ENCODE results near the gene SLC41A3.

Gene SLC41A3

DNA sequence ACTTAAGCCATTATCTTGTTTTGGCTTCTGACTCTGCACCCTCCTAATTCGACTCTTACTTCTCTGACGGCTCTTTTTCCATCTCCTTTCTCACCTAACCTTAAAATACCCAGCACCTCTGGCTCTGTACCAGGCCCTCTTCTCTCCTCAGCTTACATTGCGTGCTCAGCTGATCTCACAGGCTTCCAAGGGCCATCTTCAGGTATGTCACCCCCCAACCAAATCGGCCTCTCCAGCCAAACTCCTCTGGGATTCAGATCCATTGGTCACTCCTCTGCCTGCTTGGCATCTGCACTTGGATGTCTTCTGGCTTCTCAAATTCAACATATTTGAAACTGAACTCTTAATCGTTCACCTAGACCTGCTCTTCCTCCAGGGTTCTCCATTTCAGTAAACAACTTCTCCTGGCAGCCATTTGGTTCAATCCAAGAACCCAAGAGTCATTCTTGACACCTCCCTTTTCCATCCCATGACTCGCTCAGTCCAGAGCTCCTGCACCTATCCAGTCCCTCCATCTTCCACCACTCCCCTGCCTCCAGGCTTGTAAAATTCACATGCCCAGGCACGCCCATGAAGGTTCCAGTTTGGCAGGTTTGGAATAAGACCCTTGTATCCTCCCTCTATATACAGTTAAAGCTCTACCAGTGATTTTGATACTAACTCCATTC lies 35.2 kb upstream of the SLC41A3 start:
- DNase-seq: peak; percentile 10

DNA sequence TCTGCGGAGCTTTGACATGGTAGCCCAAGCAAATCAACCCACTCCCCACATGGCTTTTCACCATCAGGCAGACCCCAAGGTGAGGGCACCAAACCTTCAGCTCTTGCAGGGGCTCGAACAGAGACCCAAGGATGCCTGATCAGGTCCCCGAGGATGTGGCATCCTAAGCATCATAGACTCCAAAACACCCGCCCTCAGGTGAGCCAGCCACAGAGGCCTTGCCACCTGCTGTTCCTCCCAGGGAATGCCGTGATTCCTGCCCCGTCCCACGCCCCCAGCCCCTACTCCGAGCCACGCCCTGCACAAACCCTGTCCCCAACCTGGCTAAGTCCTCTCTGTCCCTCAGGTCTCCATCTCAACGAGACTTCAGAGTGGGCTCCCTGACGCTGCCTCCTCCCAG lies 34.7 kb upstream of the SLC41A3 start:
- no peak for DNase-seq

DNA sequence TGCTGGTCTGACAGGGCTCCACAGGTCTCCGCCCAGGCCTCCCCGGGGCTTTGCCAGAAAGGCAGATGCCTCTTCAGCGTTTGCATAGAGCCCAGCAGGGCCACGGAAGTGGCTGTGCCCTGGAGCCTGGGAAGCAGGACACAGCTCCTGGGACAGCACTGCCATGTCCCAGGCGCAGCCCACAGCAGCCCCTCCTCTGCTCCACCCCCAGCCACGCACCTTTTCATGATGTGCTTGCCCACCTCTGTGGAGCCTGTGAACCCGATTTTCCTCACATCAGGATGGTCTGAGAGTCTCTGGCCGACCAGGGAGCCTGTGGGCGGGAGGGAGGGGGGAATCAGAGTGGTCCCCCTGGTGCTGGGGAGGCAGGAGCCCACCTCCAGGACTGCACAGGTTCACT lies 33.9 kb upstream of the SLC41A3 start:
- peak; percentile 25 for DNase-seq

DNA sequence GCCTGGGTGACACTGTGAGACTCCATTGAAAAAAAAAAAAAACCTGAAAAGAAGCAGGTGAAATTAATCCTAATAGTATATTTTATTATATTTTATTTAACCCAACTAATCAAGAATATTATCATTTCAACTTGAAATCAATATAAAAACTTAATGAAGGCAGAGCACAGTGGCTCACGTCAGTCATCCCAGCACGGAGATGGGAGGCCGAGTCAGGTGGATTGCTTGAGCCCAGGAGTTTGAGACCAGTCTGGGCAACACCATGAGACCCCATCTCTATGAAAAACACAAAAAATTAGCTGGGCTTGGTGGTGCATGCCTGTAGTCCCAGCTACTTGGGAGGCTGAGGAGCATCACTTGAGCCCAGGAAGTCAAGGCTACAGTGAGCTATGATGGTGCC lies 33.3 kb upstream of the SLC41A3 start:
- DNase-seq: no peak

DNA sequence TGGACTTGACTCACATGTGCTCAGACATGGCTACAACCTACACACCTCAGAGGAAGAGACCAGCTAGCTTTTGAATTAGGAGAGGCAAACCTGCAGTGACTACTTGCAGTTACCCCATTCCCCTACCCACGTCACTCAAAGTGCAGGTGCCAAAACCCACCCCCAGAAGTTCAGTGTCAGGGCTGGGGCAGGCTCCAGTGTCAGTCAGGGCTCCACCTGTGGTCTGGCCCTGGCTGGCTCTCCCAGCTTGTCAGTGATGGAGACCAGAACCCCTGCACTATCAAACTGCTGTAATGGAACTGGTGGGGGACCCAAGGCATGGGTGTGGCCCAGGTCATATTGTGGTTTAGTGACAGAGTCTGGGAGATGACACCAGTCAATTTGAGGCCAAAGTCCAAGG lies 32.6 kb upstream of the SLC41A3 start:
- DNase-seq: peak; percentile 27

DNA sequence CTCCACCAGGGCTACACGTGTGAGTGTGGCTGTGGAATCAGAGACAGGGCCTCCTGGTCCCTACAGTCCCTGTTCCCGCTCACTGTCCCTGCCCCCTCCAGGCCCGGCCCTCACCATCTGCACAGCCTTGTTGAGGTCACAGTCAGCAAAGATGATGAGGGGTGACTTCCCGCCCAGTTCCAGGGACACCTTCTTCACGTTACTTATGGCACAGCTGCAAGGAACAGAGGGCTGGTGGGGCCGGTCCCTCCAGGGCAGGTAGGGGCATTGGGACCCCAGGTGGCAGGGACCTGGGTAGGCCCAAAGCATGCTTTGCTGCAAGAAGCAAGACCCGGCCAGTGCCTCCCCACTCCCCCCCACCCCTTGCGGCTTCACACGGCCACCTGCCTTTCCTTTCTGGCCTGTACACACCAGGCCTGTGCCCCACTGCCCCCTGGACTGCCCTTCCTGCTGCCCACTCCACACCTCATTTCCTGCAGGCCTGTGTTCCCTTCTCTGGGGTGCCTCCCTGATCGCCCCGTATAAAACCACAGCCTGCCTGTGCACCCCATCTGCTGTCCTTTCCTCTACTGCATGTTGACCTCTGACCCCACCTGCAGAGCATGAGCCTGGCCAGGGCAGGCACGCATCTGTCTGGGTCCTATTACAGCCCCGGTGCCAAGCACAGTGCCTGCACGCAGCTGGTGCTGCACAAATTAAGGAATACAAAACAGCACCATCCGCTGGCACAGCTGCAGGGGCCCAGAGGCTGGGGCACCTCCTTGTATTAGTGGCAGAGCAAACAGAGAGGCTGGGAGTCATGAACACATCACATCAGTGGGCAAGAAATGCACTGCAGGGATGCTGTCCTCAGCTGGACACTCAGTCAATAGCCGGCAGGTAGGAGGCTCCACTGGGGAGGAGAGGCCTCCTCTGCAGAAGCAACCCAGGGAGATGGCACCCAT lies 30.8 kb upstream of the SLC41A3 start:
- peak; percentile 21 for DNase-seq

DNA sequence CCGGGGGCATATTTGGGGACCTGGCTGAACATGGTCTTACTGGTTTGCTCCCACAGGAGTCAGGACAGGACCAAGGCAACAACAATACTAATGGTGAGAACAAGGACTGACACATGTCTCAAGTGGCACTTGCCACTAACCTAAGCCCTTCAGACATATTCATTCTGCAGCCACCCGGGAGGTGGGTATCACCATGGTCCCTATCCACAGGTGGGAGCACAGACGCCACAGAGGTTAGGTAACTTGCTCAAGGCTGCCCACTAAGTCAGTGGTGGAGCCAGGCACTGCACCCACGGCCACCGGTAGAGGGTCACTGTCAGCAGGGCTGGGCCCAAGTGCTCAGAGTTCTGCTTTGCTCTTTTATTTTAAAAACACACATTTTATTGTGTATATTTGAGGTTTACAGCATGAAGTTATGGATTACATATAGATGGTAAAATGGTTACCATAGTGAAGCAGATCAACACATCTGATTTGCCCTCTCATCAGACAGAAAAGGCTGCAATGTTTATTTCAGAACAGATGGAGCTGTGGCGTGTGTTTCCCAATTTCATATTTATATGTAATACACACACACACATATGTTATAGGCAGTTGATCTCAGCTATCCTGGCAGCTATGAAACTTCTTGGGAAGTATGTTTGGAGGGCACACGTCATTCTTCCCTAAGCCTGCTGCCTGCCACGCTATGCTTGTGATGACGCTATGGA lies 30.0 kb upstream of the SLC41A3 start:
- peak; percentile 39 for DNase-seq

DNA sequence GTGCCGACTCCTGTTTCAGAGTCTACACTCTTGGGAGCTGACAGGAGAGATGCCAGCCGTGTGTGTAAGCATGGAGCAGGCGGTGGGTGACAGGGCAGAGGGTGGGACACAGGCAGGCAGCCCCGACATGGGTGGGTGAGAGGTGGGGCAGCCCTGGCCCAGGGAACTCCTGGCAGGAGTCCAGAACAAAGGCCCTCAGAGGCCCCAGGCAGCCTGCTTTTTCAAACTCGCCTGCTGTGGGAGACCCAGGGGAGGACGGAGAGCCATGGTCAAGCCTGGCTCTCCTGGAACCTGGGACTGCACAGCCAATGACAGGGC lies 29.3 kb upstream of the SLC41A3 start:
- no peak for DNase-seq

DNA sequence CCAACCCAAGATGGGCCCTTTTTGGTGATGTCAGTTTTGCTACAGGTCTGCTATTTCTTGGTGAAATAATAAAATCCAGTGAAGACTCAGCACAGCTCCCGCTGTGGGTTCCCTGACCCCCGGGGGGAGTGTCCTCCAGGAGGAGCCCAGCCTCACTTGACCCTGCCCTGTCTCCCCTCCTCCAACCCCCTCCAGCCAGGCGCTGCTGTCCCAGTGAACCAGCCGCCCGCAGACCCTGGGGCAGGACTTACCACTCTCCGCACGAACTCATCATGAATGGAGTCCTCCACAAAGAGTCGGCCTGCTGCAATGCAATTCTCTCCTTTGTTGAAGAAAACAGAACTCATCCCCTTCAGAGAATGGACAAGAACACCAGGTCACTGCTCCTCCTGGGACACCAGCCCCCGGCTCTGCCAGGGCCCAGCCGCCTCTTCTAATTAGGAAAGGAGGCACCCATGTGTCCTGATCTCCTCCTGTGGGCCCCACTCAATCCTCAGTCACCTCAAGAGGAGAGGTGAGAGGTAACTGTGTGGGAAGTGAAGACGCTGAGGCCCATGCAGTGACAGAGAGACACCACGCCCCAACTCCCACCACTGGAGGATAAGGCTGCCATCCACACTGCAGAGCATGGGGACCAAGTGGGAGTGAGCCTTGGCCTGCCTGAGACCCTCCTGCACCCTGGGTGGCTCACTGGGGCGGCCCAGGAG lies 28.8 kb upstream of the SLC41A3 start:
- peak; percentile 34 for DNase-seq

DNA sequence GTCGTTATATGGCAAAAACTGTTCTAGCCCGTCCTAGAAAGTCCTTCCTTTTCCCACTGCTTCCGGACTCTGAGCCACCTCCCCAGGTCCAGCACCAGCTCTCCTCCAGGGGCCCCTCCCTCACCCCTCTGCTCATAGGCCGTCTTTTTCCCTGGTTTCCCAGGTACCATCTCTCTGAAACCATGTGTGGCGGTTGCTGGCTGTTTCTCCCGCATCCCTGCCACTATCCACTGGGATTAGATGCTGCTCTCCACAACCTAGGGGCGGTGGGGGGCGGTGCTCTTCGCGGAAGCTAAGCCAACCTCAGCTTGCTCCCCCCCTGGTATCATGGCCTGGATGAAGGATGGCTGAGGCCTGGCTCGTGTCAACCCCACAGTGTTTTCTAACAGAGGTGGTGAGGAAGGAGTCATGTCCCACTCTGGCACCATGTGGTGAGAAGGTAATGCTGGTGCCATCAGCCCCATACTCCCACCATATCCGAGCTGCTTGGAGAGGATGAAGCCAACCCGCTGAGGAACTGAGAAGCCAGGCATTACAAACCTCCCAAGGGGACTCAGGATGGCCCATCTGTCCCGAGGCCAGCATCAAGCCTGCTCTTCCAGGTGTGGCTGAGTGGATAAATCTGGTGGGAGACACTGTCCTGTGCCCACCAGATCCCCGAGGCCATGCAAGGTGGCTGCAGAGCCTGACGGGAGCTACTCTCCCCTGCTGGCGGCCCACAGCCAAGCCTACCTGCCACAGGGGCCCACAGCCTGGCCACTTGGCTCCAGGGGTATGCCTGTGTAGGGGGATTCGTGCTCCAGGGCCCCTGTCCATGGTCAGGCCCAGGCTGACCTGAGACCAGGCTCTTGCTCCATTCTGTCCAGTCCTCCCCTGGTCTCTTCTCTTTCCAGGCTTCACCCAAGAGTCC lies 27.9 kb upstream of the SLC41A3 start:
- DNase-seq: no peak

DNA sequence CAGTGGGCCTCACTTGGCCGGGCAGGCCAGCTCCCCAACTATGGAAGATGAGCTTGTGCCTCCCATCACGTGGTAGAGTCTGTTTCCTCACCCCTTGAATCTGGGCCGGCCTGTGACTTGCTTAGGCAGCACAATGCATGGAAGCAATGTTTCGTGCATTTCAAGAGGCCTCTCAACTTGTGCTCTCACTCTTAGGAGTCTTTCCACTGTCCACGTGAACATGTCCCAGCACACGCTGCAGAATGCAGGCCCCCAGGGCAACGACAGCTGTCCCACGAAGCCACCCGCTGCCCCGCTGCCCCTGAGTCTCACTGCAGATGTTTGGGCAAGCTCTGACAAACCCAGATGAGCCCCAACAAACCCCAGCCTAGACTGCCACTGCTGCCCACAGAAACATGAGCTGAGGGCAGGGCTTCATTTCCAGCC lies 27.2 kb upstream of the SLC41A3 start:
- DNase-seq: no peak

DNA sequence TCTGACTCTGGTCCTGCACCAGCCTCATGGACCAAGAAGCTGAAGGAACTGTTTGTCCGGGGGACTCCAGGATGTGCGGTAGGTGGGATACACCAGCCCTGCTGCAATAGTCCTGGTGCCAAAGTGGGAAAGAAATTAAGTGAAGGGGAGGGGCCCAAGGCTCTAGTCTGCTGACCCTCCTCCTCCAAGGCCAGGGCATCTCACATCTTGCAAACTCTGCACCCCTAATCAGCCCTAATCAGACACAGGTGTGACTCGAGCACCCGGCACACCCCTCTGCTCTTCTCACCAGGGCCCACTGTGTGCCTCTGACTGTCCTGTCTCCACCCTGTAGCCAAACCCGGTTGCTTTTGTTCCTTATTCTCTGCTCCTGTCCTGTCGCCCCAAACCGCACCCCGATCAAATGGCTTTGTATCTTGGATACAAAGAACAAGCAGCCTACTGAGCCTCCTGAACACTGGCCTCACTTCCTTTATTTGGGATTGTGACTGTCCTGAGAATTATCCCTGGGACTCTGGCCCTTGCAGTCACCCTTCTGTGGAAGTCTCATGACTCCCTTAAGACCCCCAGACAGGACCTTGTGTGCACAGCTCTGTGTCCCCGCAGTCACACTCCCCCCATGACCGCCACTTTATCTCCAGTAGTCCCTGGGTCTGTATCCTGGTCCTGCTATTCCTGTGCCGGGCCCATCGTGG lies 26.7 kb upstream of the SLC41A3 start:
- DNase-seq: peak; percentile 38

DNA sequence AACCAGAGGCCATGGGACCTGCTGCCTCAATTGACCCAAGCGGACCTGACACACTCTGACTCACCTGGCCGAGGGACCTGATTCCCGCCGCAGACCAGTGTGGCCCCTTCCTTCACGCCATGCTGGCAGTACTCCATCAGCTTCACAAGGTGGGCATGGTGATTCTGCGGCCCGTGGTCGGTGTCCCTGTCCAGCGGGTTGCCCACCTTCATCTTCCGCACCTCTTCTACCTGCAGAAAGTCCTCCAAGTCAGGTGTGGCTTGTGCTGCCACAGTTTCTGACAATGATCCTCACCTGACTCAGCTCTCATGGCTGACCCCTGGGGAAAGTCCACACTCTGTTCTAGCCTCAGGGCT lies 25.9 kb upstream of the SLC41A3 start:
- peak; percentile 28 for DNase-seq

DNA sequence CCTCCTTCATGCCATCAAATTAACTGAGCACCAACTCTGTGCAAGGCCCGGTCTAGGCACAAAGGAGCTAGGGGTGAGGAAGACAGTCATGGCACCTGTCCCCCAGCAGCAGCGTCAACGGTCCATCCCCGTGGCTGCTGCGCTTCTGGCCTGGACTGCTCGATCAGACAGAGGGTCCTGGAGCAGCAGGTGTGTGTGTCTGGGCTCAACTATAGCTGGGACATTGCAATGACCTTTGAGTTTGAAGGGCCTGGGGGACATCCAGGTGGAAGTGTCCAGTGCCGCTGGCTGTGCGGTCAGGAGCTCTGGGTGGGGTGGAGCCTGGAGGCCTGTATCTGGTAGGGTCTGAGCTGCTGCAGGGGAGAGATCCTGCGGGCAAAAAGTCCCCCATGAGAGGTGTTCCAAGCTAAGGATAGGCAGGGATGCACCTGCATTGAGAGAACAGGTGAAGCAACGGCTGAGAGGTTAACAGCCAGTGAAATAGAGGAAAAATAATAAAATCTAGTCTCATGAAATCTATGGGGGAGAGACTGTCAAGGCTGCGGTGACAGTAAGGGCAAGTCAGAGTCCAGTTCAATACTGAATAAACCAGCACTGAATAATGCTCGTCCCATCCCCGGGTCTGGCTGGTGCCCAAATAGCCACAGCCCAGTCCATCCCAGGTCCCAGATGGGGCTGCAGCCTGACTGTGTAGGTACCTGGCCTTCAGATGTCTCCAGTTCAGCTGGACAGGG lies 25.4 kb upstream of the SLC41A3 start:
- peak; percentile 21 for DNase-seq

DNA sequence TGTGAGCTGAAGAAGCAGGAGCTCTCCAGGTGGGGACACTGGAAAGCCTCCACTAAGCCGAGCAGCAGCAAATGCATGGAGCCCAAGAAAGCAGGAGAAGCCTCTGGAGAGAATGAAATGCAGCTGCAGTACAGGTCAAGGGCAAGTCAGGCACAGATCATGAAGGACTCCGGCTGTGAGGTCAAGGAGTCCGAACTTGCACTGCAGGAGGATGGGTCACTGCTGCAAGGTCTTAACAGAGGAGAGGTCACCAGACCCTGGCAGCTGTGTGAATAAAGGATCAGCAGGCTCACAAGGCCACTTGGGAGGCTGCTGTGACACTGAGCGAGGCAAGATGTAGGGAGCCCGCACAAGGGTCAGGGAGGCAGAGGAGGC lies 24.7 kb upstream of the SLC41A3 start:
- DNase-seq: peak; percentile 16

DNA sequence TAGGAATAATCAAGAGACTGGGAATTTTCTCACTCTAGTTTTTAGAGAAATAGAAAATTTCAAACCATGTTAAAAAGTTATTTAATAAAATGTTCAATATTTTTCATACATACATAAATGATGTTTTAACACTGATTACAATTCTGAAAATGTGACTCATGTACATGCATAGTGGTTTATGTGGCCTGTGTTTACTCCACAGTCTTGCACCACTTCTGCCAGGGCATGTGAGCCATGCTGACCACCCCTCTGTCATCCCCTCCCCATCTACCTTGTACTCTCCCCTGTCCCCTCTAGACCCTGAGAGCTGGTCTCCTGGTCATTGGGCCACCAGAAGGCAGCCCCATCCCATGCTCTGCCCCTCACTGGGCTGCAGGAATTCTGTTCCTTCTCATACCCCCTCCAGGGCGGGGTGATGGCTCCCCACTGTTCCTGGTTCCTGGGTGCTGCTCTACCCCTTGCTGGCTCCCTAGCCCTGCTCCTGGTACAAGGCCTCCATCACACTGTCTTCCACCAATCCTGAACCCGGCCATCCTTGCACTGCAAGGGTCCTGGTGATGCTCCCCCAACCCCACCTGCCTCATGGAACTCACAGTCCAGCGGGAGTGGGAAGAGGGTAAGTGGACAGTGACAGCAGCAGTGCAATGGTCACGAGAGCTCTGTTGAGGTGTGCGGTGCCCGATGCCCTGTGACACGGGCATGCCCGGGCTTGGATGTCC lies 24.2 kb upstream of the SLC41A3 start:
- peak; percentile 23 for DNase-seq

DNA sequence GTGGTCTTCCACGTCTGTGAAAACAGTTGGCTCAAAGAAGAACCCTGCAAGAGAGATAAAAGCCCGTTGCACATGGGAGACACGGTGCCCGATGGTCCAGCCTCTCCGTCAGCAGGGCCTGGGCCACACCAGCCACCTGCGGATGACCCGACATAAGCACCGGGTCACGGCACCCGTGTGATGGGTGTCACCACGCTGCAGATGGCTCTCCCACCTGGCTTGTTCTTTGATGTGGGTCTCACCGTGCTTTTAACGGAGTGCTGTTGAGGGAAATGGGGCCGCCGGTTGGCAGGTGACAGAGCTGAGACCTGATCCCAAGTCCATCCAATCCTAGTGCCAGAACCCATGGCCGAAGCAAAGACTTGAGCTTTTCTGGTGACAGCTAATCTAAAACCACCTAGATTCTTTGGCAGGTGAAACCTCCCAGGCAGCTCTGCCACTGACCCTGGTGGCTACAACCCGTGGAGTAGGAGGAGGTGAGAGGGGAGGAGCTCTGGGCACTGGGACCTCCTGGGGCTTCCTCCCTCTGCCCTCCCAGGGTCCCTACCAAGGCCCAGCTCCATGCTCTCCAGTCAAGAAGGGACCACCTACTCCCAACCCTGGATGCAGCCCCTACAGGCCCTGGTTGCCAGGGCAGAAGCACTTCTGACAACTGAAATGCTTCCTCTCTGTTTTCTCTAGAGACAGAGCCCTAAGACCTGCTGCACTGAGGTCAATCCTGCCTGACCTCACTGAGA lies 23.4 kb upstream of the SLC41A3 start:
- DNase-seq: peak; percentile 20

DNA sequence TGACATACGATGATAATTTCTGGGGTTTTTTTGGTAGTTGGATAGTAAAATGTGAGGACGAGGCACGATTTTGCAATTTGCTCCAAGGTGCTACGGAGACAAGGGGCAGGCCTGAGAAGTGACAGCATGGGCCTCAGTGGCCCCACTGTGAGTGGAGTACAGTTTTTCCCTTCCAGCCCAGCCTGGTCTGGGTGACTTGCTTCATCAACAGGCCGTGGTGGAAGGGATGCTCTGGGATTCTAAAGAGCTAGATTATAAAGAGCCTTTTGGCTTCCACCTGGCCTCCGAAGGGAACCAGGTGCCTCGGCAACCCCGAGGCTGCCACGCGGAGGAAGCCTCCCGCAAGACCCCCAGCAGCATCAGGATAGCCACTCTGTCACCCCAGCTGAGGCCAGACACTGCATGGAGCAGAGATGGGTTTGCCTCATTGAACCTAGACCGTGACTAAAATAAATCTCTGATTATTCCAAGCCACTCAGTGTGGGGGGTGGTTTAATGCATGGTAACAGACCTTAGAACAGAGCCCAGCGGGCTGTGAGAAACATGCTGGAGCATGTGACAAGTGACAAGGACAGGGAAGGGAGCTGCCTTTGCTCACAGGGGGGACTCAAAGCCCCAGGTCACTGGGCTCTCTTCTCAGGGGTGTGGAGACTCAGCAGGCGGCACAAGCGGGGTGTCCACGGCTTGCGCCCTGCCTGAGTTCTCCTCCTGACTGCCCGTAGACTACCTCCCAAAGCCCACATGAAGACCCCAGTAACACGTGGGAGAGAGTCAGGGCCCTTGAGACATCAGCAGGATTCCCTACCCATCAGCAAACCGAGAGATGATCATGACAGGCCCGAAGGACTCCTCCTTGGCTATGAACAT lies 22.6 kb upstream of the SLC41A3 start:
- DNase-seq: peak; percentile 18

Measured in right forelimb (tissue), 1 donor.